OCI-LY7 (cell line): ENCODE data around the gene PAOX.

Experiments
- EZH2phosphoT487 ChIP-seq: fragments of 200-600 bp; sonication (generic); IDR thresholded peaks from 2 replicates; pipeline ENCODE4 v1.6.1; 2018; ENCODE audit warnings: low read depth, borderline replicate concordance, mild to moderate bottlenecking, mixed run types, antibody characterized with exemption, low read length, moderate library complexity, mixed read lengths
- TF ChIP-seq, protein P1 (sequence below): fragments of 200-600 bp; sonication (generic); conservative IDR thresholded peaks from 2 replicates; pipeline ENCODE4 v1.5.1; 2014; ENCODE audit warnings: mild to moderate bottlenecking, antibody characterized with exemption, low read length, moderate library complexity, mixed read lengths

DNA sequence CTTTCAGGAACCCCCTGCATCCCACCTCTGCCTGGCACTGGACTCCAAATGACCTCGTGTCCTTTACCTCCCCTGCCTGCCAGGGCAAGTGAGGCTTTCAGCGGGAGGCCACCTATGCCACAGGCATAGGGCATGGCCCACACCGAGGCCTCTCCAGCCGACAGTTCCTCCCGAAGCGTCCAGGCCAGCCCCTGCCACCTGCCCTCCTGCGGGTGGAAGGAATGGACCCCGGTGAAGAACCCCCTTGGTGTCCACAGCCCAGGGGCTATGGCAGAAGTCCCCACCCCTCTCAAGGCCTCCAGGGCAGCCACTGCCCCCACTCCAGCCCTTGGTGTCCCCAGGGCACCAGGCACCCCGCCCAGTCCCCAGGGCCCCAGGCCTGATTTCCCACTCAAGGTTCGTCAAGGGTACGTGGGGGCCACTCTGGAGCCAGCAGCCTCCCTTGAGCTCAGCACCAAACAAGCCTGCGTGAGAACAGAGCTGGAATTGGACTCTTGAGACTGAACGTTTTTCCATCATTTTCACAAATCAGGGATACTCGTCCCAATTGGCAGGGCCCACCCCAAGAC is 24.3 kb upstream of the PAOX start:
- TF ChIP-seq, protein P1, sequence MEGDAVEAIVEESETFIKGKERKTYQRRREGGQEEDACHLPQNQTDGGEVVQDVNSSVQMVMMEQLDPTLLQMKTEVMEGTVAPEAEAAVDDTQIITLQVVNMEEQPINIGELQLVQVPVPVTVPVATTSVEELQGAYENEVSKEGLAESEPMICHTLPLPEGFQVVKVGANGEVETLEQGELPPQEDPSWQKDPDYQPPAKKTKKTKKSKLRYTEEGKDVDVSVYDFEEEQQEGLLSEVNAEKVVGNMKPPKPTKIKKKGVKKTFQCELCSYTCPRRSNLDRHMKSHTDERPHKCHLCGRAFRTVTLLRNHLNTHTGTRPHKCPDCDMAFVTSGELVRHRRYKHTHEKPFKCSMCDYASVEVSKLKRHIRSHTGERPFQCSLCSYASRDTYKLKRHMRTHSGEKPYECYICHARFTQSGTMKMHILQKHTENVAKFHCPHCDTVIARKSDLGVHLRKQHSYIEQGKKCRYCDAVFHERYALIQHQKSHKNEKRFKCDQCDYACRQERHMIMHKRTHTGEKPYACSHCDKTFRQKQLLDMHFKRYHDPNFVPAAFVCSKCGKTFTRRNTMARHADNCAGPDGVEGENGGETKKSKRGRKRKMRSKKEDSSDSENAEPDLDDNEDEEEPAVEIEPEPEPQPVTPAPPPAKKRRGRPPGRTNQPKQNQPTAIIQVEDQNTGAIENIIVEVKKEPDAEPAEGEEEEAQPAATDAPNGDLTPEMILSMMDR = no peak
- TF ChIP-seq EZH2phosphoT487 = no peak
